ENCODE measurements around the gene MSMB.

DNA sequence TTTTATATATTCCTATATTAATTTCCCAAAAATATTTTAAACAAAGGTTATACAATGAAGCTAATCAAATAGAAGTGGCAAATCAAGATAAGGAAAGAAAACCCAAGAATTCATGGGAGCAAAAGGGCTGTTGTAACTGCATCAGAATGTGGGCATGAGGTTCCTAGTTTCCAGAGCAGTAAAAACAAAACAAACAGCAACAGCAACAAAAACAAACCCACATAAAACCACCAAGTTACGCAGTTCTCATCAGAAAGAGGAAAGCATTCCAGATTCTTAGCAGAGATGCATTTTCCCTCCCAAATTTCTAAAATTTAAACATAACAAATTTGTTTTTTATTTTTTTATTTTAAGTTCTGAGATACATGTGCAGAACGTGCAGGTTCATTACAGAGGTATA is 34.8 kb upstream of the MSMB start:
- no peak for TF ChIP-seq TCF12 (IDR thresholded peaks at IDR 0.05)
- no peak for TF ChIP-seq SIN3A (IDR thresholded peaks at IDR 0.05; ENCODE audit: borderline replicate concordance, low read depth, low read length)
- TF ChIP-seq POLR2AphosphoS5 (IDR thresholded peaks at IDR 0.05; ENCODE audit: low read depth, low read length): no peak
- TF ChIP-seq, protein P1, sequence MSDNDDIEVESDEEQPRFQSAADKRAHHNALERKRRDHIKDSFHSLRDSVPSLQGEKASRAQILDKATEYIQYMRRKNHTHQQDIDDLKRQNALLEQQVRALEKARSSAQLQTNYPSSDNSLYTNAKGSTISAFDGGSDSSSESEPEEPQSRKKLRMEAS (IDR thresholded peaks at IDR 0.05; ENCODE audit: low read depth): no peak
